ENCODE measurements around the gene PID1. TPM values are rescaled to one million over a fixed set of nuclear protein-coding genes. Genes with fewer than 3 reads are reported as not detected.

Gene PID1
- 10 to 100 TPM; 13.0 to 13.8 TPM for total RNA-seq

GRCh38 chr2:229270551-229271410 lies at the start of gene PID1:
TSS of gene PID1 (minus strand) at chr2:229271287. CDS start at chr2:229271043, 244 bp downstream.
- peak within 1 kb of the TSS in 3 of 4 donors; percentile 39 to 56 (median 49) for H3K27ac ChIP-seq
- intact Hi-C loops (cut with DNase I), result no loop called here
- no peaks in the 10 kb centered on the region for H3K27me3 ChIP-seq
- peak; percentile 23 to 66 (median 40) for DNase-seq
- peak; percentile 18 to 63 (median 47) for TF ChIP-seq POLR2A (IDR thresholded peaks at IDR 0.05)
- TF ChIP-seq CTCF (IDR thresholded peaks at IDR 0.05), result no peak
- peak within 1 kb of the TSS; percentile 40 to 65 for H3K4me3 ChIP-seq
- H3K36me3 ChIP-seq (replicated peaks in 1 of 2; ENCODE audit: insufficient read depth in 1 of 2, low read depth in 2 of 2), result no peaks in the 10 kb centered on the region
- ATAC-seq, result peak; percentile 75
- no peaks in the 10 kb centered on the region for H3K9me3 ChIP-seq
- peaks cover 38% of the 10 kb centered on the region for H3K4me1 ChIP-seq
- WGBS, 2 donors, result 1 to 4% methylated on average over 7 to 58 of the region's 68 CpGs

- 76 to 77% methylated on average over 3 of the region's 3 CpGs for WGBS, 2 donors
- DNase-seq, result no peak
- Histone ChIP-seq H3K36me3 (replicated peaks in 1 of 2; ENCODE audit: insufficient read depth in 1 of 2, low read depth in 2 of 2) (no peaks in the 10 kb centered on the region), H3K9me3 (no peaks in the 10 kb centered on the region), H3K27ac (no peak overlapping the region), H3K4me3 (no peak overlapping the region), H3K27me3 (no peaks in the 10 kb centered on the region), H3K4me1 (no peaks in the 10 kb centered on the region)
- intact Hi-C loops (cut with DNase I), result no loop called here
- no peak for TF ChIP-seq POLR2A (IDR thresholded peaks at IDR 0.05)
- TF ChIP-seq CTCF (IDR thresholded peaks at IDR 0.05), result no peak
- no peak for ATAC-seq
These were observed 48.5 kb upstream of the PID1 start for GRCh38 chr2:229319558-229319957.

GRCh38 chr2:229314117-229314516 lies 43.0 kb upstream of the PID1 start:
- ATAC-seq (no peak), DNase-seq (no peak)
- Histone ChIP-seq H3K4me3 (no peak overlapping the region), H3K36me3 (replicated peaks in 1 of 2; ENCODE audit: insufficient read depth in 1 of 2, low read depth in 2 of 2) (no peaks in the 10 kb centered on the region), H3K27ac (no peak overlapping the region), H3K27me3 (no peaks in the 10 kb centered on the region), H3K9me3 (no peaks in the 10 kb centered on the region), H3K4me1 (no peaks in the 10 kb centered on the region)
- intact Hi-C loops (cut with DNase I), result no loop called here
- 59 to 63% methylated on average over 5 of the region's 5 CpGs for WGBS, 2 donors
- TF ChIP-seq CTCF (IDR thresholded peaks at IDR 0.05) (no peak), POLR2A (IDR thresholded peaks at IDR 0.05) (no peak)

- Histone ChIP-seq H3K27me3 (no peaks in the 10 kb centered on the region), H3K36me3 (replicated peaks in 1 of 2; ENCODE audit: insufficient read depth in 1 of 2, low read depth in 2 of 2) (no peaks in the 10 kb centered on the region), H3K9me3 (no peaks in the 10 kb centered on the region), H3K27ac (no peak overlapping the region), H3K4me1 (no peaks in the 10 kb centered on the region), H3K4me3 (no peak overlapping the region)
- intact Hi-C loops (cut with DNase I), result no loop called here
- peak in 1 of 4 donors; percentile 22 for DNase-seq
- TF ChIP-seq POLR2A (IDR thresholded peaks at IDR 0.05), result no peak
- TF ChIP-seq CTCF (IDR thresholded peaks at IDR 0.05), result no peak
- peak; percentile 33 for ATAC-seq
- 51 to 56% methylated on average over 3 of the region's 3 CpGs for WGBS, 2 donors
These were observed 42.5 kb upstream of the PID1 start for GRCh38 chr2:229313591-229313990.

Measured in body of pancreas (tissue), 4 donors.